Epithelial cell of proximal tubule (primary cell): ENCODE measurements around the gene ONECUT3. TPM values are rescaled to one million over a fixed set of nuclear protein-coding genes. Genes with fewer than 3 reads are reported as not detected.
A peak's percentile ranks its signal among the peaks of the same experiment; 100 is the strongest.

ENCODE experiments used
- DNase-seq: peaks from one replicate; pipeline ENCODE4 v3.0.0-alpha.2; 2011; ENCODE audit warnings: low read depth
- H3K4me3 ChIP-seq: 2 replicates; pipeline ENCODE4 v1.5.1; 2011; ENCODE audit warnings: low read depth, mild to moderate bottlenecking, low read length
- CTCF ChIP-seq: conservative IDR thresholded peaks from 2 replicates; pipeline ENCODE4 v1.5.1; 2012; ENCODE audit warnings: low read depth, mild to moderate bottlenecking, low read length
- total RNA-seq: library from RNA; depleted of rRNA; stranded (reverse); fragments of >200 nt; gene quantifications from 2 replicates; pipeline ENCODE4 v1.2.3, GENCODE V29; 2015

Gene ONECUT3
- total RNA-seq, 1 donor from 2014 or later = not detected

- H3K4me3 ChIP-seq = no peak overlapping the region
- TF ChIP-seq CTCF = peak; percentile 36
- no peak for DNase-seq
Measured at GRCh38 chr19:1768248-1768647, 14.9 kb downstream of the ONECUT3 start.

GRCh38 chr19:1768918-1769644 lies 15.8 kb downstream of the ONECUT3 start:
- TF ChIP-seq CTCF = no peak

GRCh38 chr19:1769645-1769985 lies 16.3 kb downstream of the ONECUT3 start:
- no peak for TF ChIP-seq CTCF
- no peak for DNase-seq
- no peak overlapping the region for H3K4me3 ChIP-seq

More at GRCh38 chr19:1768918-1769644, 15.8 kb downstream of the ONECUT3 start:
- no peak for DNase-seq
- no peak overlapping the region for H3K4me3 ChIP-seq

- no peak for DNase-seq
- no peak for TF ChIP-seq CTCF
Measured at GRCh38 chr19:1770866-1771576, 17.7 kb downstream of the ONECUT3 start.

GRCh38 chr19:1773184-1773583 lies 19.9 kb downstream of the ONECUT3 start:
- no peak overlapping the region for H3K4me3 ChIP-seq
- peak; percentile 52 for DNase-seq
- TF ChIP-seq CTCF = no peak

More at GRCh38 chr19:1770866-1771576, 17.7 kb downstream of the ONECUT3 start:
- no peak overlapping the region for H3K4me3 ChIP-seq

GRCh38 chr19:1774989-1775772 lies 21.9 kb downstream of the ONECUT3 start:
- no peak overlapping the region for H3K4me3 ChIP-seq
- no peak for DNase-seq
- peak; percentile 55 for TF ChIP-seq CTCF
